OCI-LY7 (cell line): ENCODE data around the gene FGF5.

Source experiments
- EZH2phosphoT487 ChIP-seq: fragments of 200-600 bp; sonication (generic); IDR thresholded peaks from 2 replicates; pipeline ENCODE4 v1.6.1; 2018; ENCODE audit warnings: low read depth, borderline replicate concordance, mild to moderate bottlenecking, mixed run types, antibody characterized with exemption, low read length, moderate library complexity, mixed read lengths
- TF ChIP-seq, protein P1 (sequence below): fragments of 200-600 bp; sonication (generic); conservative IDR thresholded peaks from 2 replicates; pipeline ENCODE4 v1.5.1; 2014; ENCODE audit warnings: mild to moderate bottlenecking, antibody characterized with exemption, low read length, moderate library complexity, mixed read lengths

DNA sequence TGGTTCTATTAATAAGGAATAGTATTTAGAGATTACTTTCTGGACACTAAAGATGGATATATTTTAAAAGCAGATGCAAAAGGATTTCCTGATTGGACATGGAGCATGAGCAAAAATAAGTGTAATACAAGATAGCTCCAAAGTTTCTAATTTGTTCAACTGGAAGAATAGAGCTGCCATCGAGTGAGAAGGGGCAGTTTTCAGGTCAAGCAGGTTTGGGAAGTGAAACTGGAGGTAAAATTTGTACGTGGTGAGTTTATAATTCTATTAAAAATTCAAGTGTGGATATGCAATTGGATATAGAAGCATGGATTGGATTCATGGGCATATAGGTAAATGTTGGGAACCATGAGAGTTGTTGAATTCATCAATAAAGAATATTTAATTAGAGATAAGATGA lies 37.3 kb upstream of the FGF5 start:
- TF ChIP-seq, protein P1, sequence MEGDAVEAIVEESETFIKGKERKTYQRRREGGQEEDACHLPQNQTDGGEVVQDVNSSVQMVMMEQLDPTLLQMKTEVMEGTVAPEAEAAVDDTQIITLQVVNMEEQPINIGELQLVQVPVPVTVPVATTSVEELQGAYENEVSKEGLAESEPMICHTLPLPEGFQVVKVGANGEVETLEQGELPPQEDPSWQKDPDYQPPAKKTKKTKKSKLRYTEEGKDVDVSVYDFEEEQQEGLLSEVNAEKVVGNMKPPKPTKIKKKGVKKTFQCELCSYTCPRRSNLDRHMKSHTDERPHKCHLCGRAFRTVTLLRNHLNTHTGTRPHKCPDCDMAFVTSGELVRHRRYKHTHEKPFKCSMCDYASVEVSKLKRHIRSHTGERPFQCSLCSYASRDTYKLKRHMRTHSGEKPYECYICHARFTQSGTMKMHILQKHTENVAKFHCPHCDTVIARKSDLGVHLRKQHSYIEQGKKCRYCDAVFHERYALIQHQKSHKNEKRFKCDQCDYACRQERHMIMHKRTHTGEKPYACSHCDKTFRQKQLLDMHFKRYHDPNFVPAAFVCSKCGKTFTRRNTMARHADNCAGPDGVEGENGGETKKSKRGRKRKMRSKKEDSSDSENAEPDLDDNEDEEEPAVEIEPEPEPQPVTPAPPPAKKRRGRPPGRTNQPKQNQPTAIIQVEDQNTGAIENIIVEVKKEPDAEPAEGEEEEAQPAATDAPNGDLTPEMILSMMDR: no peak
- no peak for TF ChIP-seq EZH2phosphoT487
